Superior temporal gyrus (tissue), 1 donor: ENCODE results near the gene PLEKHH2.

Experiments used
- DNase-seq: peaks from one replicate; pipeline ENCODE4 v3.0.0-alpha.2; 2016; ENCODE audit errors: extremely low spot score

PLEKHH2 gene

DNA sequence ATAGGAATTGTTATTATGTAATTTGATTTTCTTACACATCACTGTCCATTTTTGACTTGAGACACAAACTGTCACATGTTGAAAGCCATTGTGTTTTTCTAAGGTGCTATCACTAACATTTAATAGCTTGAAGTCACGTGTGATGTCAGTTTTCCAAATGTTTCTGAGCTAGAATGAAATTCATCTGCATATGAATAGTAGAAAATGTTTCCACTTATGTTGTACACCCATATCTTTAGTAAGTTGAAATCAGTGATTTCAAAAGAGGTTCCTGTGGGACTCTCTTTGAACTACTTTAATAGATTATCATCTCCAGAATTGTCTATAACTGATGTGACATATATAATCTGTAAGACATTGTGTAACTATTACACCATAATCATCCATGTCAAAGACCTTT, 173.8 kb downstream of the PLEKHH2 start:
- DNase-seq, result no peak

DNA sequence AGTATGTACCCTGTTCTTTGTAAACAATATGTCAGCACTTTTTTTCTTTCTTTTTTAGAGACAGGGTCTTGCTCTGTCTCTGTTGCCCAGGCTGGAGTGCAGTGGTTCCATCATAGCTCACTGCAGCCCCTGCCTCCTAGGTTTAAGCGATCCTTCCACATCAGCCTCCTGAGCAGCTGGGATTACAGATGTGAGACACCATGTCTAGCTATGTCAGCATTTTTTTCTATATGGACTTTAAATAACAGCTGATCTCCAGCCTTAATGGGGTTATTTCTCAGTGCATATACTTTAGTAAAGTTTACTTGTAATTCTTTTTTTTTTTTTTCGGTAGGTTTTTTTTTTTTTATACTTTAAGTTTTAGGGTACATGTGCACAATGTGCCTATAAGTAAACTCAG, 174.9 kb downstream of the PLEKHH2 start:
- no peak for DNase-seq

DNA sequence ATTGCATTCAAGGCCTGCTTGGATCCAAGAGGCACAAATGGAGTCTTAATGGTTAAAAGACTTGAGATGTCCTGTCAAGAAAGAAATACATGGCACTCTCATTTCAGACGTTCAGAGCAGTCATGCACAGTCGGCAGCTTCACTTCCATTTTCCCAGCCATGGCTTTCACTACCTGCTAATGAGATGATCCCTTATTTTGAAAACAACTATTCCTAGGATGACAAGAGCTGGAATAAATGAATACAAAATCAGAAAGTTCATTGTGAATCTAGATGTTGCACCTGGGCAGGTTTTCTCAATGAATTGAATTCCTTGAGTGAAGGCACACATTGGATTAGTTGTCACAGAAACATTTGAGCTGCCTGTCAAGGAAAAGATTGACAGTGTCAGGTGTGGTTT, 175.9 kb downstream of the PLEKHH2 start:
- DNase-seq, result no peak

DNA sequence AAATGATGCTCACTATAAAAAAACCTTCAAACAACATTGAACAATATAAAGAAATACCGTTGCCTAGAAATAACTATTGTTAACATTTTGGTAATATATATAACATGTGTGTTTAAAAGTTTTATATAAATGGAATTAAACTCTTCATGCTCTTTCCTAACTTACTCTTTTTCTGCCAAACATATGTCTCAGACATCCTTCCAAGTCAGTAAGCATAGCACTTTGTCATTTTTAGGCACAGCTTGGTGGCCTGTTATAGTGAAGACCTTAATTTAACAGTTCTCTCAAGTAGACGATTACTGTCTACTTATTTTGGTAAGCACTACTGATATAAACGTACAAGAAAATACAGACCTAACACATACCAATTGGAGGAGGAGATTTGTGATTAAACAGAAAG, 177.7 kb downstream of the PLEKHH2 start:
- no peak for DNase-seq
